ENCODE results near the gene ATP1B1. TPM values are rescaled to one million over a fixed set of nuclear protein-coding genes. Genes with fewer than 3 reads are reported as not detected.
A peak's percentile ranks its signal among the peaks of the same experiment; 100 is the strongest.

ATP1B1 gene
- total RNA-seq, 1 donor from 2014 or later: 25.2 TPM

GRCh38 chr1:169103480-169103893, 3.0 kb upstream of the ATP1B1 start:
- Mint-ChIP-seq H3K4me1 (peaks cover 24% of the 10 kb centered on the region), H3K27ac (ENCODE audit: unreplicated experiment) (no peak overlapping the region), H3K9me3 (no peaks in the 10 kb centered on the region), H3K27me3 (ENCODE audit: low read depth) (peaks cover 4% of the 10 kb centered on the region), H3K36me3 (ENCODE audit: low read depth) (no peaks in the 10 kb centered on the region), H3K4me3 (no peak overlapping the region)
- DNase-seq (ENCODE audit: low read depth, low spot score): no peak
- TF ChIP-seq CTCF (conservative IDR thresholded peaks at IDR 0.05): no peak

- Mint-ChIP-seq H3K4me1 (peaks cover 32% of the 10 kb centered on the region), H3K9me3 (no peaks in the 10 kb centered on the region), H3K4me3 (no peak overlapping the region), H3K36me3 (ENCODE audit: low read depth) (no peaks in the 10 kb centered on the region), H3K27ac (ENCODE audit: unreplicated experiment) (no peak overlapping the region), H3K27me3 (ENCODE audit: low read depth) (peaks cover 4% of the 10 kb centered on the region)
- DNase-seq (ENCODE audit: low read depth, low spot score): no peak
- TF ChIP-seq CTCF (conservative IDR thresholded peaks at IDR 0.05): no peak
These were observed 1.4 kb upstream of the ATP1B1 start for GRCh38 chr1:169105087-169105433.

- H3K36me3 Mint-ChIP-seq (ENCODE audit: low read depth): no peaks in the 10 kb centered on the region
- no peaks in the 10 kb centered on the region for H3K9me3 Mint-ChIP-seq
- H3K4me3 Mint-ChIP-seq: no peak overlapping the region
- H3K27ac Mint-ChIP-seq (ENCODE audit: unreplicated experiment): peak overlapping the region; percentile 85
- no peak for DNase-seq (ENCODE audit: low read depth, low spot score)
- peaks cover 37% of the 10 kb centered on the region for H3K4me1 Mint-ChIP-seq
- H3K27me3 Mint-ChIP-seq (ENCODE audit: low read depth): peaks cover 4% of the 10 kb centered on the region
- peak; percentile 24 for TF ChIP-seq CTCF (conservative IDR thresholded peaks at IDR 0.05)
These were observed 926 bp upstream of the ATP1B1 start for GRCh38 chr1:169105434-169106094.

GRCh38 chr1:169106921-169107602, 572 bp downstream of the ATP1B1 start:
- DNase-seq (ENCODE audit: low read depth, low spot score): no peak
- H3K4me3 Mint-ChIP-seq: peak overlapping the region; percentile 90
- H3K4me1 Mint-ChIP-seq: peaks cover 40% of the 10 kb centered on the region
- H3K27me3 Mint-ChIP-seq (ENCODE audit: low read depth): peaks cover 4% of the 10 kb centered on the region
- TF ChIP-seq CTCF (conservative IDR thresholded peaks at IDR 0.05): no peak
- H3K36me3 Mint-ChIP-seq (ENCODE audit: low read depth): peaks cover under 1% of the 10 kb centered on the region
- H3K27ac Mint-ChIP-seq (ENCODE audit: unreplicated experiment): peak overlapping the region; percentile 70
- H3K9me3 Mint-ChIP-seq: no peaks in the 10 kb centered on the region

GRCh38 chr1:169107603-169108208, 1.2 kb downstream of the ATP1B1 start:
- H3K9me3 Mint-ChIP-seq: no peaks in the 10 kb centered on the region
- TF ChIP-seq CTCF (conservative IDR thresholded peaks at IDR 0.05): no peak
- no peak for DNase-seq (ENCODE audit: low read depth, low spot score)
- peak overlapping the region; percentile 84 for H3K27ac Mint-ChIP-seq (ENCODE audit: unreplicated experiment)
- H3K4me3 Mint-ChIP-seq: peak overlapping the region; percentile 90
- peaks cover 40% of the 10 kb centered on the region for H3K4me1 Mint-ChIP-seq
- peaks cover 6% of the 10 kb centered on the region for H3K36me3 Mint-ChIP-seq (ENCODE audit: low read depth)
- peaks cover 4% of the 10 kb centered on the region for H3K27me3 Mint-ChIP-seq (ENCODE audit: low read depth)

Measured in neural crest cell (in vitro differentiated cells).